Nephron (organoid): ENCODE measurements around the gene EFS.

Source experiments
- H3K27ac Mint-ChIP-seq, 3 experiments: 2 replicates each; pipeline ENCODE4 v1.8.0; 2020; ENCODE audit warnings: mixed read lengths in 3 of 3, mild to moderate bottlenecking in 2 of 3, moderate library complexity in 1 of 3
- H3K27me3 Mint-ChIP-seq: 2 replicates; pipeline ENCODE4 v1.8.0; 2021; ENCODE audit warnings: low read depth, mild to moderate bottlenecking, moderate library complexity, mixed read lengths
- H3K36me3 Mint-ChIP-seq: 2 replicates; pipeline ENCODE4 v1.8.0; 2020; ENCODE audit warnings: low read depth, mixed read lengths
- H3K4me1 Mint-ChIP-seq: 2 replicates; pipeline ENCODE4 v1.8.0; 2020; ENCODE audit warnings: mixed read lengths
- H3K4me3 Mint-ChIP-seq, 3 experiments: 2 replicates each; pipeline ENCODE4 v1.8.0; 2020; ENCODE audit warnings: mild to moderate bottlenecking in 3 of 3, mixed read lengths in 3 of 3, moderate library complexity in 2 of 3
- H3K9me3 Mint-ChIP-seq: 2 replicates; pipeline ENCODE4 v1.8.0; 2020; ENCODE audit warnings: mixed read lengths
- TF ChIP-seq, protein P1 (sequence below), 3 experiments: fragments of 200-600 bp; sonication (generic); IDR thresholded peaks; one replicate each; pipeline ENCODE4 v1.5.0; 2021; ENCODE audit warnings: antibody characterized with exemption in 3 of 3; ENCODE audit not compliant: unreplicated experiment in 3 of 3

EFS gene

DNA sequence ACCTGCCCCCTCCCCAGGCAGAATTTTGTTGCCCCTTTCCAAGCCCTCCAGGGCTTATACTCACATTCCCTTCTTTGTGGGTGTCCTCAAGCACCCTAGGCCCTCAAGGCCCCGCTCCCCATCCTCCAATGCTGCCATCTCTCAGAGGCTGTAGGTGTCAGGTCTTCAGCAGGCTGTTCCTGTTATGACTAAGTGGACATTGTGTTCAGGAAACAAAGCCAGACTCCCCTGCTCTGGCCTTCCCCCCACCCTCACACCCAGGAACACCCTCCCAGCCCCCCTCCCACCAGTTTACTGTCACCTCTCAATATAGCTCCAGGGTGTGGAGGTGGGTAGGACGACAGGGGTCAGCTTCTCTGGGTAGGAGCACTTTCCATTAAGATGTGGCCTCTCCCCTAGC, 44.5 kb upstream of the EFS start:
- no peaks in the 10 kb centered on the region for H3K9me3 Mint-ChIP-seq
- H3K27ac Mint-ChIP-seq: no peak overlapping the region
- no peaks in the 10 kb centered on the region for H3K4me1 Mint-ChIP-seq
- no peak overlapping the region for H3K4me3 Mint-ChIP-seq
- peaks cover 4% of the 10 kb centered on the region for H3K27me3 Mint-ChIP-seq
- no peaks in the 10 kb centered on the region for H3K36me3 Mint-ChIP-seq
- TF ChIP-seq, protein P1, sequence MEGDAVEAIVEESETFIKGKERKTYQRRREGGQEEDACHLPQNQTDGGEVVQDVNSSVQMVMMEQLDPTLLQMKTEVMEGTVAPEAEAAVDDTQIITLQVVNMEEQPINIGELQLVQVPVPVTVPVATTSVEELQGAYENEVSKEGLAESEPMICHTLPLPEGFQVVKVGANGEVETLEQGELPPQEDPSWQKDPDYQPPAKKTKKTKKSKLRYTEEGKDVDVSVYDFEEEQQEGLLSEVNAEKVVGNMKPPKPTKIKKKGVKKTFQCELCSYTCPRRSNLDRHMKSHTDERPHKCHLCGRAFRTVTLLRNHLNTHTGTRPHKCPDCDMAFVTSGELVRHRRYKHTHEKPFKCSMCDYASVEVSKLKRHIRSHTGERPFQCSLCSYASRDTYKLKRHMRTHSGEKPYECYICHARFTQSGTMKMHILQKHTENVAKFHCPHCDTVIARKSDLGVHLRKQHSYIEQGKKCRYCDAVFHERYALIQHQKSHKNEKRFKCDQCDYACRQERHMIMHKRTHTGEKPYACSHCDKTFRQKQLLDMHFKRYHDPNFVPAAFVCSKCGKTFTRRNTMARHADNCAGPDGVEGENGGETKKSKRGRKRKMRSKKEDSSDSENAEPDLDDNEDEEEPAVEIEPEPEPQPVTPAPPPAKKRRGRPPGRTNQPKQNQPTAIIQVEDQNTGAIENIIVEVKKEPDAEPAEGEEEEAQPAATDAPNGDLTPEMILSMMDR (IDR thresholded peaks at IDR 0.05; ENCODE audit: unreplicated experiment in 3 of 3): no peak

DNA sequence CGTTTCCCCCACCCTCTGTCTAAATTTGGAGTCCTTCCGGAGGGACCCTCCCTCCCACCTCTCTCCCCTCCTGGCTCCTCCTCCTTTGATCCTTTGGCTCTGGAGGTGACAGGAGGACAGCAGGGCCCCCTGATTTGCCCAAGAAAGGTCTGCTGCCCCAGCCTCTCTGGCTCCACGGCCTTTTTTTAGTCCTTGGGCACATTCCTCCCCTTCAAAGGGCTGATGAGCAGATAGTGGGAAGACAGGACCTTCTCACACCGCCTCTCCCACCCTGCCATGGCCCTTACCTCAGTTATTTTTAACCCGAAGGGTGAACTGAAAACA, 43.3 kb upstream of the EFS start:
- Mint-ChIP-seq H3K9me3 (no peaks in the 10 kb centered on the region), H3K27ac (no peak overlapping the region), H3K4me3 (no peak overlapping the region), H3K36me3 (no peaks in the 10 kb centered on the region), H3K4me1 (no peaks in the 10 kb centered on the region), H3K27me3 (peaks cover 6% of the 10 kb centered on the region)
- TF ChIP-seq, protein P1 (IDR thresholded peaks at IDR 0.05; ENCODE audit: unreplicated experiment in 3 of 3): no peak

DNA sequence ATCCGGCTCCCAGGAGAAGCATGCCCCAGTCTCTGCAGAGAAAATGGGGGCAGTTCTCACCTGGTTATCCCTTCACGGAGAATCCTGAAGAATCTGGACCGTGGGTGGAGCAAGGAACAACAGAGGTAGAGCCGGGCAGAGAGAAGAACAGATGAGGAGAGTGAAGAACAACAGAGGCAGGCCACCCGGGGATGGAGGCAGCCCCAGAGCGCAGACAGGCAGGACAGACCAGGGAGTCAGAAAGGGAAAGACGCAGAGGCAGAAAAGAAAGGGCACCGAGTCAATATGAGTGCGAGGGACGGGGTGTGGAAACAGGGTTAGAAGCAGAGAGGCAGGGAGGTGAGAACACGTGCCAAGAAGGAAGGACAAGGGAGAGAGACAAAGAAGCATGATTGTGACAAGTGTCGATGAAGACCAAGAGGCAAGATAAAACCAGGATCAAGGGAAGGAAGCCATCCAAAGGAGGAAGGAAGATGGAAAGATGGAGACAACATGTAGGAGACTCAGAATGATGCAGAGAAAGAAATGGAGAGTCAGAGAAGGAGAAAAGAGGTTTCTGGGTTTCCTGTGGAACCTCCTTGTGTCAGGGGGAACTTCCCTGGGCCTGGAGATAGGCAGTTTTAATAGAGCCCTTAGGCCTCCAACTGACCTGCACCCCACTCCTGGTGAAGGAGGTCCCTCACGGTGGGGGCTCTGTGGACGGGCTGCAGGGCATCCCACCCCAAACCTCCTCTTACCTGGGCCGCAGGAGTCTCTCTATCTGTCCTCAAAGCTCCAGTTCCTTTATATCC, 42.7 kb upstream of the EFS start, which contains the start of gene MYH6:
Gene MYH6 (minus strand): TSS at position 758 of the 791 bp plus-strand sequence. CDS start 1,050 bp downstream, outside the sequence.
- TF ChIP-seq, protein P1 (IDR thresholded peaks at IDR 0.05; ENCODE audit: unreplicated experiment in 3 of 3): no peak
- Mint-ChIP-seq H3K4me1 (no peaks in the 10 kb centered on the region), H3K9me3 (no peaks in the 10 kb centered on the region), H3K27ac (no peak within 1 kb of the TSS), H3K27me3 (peaks cover 12% of the 10 kb centered on the region), H3K4me3 (no peak within 1 kb of the TSS), H3K36me3 (no peaks in the 10 kb centered on the region)

DNA sequence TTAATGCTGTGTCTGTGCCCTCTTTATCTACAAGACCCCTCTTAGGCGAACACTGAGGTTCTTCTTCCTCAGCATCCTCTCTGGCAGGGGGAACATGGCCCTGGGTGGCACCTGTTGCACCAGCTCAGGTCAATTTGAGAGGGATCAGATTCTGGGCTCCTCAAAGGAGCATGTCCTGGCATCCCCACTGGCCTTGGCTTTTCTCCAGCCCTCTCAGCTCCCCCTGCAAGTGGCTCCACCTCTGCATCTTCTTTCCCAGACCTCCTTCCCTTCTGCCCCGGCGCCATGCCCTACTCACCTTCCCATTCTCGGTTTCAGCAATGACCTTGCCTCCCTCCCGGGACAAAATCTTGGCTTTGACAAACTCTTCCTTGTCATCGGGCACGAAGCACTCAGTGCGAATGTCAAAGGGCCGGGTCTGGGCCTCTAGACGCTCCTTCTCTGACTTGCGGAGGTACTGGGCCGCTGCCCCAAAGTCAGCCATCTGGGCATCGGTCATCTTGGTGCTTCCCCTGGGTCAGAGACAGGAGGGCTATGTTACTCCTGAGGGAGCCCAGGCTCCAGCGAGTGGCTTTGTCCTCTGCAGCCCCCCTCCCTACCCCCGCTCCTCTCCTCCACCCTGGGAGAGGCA, 41.9 kb upstream of the EFS start:
- Mint-ChIP-seq H3K27me3 (peaks cover 12% of the 10 kb centered on the region), H3K27ac (no peak overlapping the region)

DNA sequence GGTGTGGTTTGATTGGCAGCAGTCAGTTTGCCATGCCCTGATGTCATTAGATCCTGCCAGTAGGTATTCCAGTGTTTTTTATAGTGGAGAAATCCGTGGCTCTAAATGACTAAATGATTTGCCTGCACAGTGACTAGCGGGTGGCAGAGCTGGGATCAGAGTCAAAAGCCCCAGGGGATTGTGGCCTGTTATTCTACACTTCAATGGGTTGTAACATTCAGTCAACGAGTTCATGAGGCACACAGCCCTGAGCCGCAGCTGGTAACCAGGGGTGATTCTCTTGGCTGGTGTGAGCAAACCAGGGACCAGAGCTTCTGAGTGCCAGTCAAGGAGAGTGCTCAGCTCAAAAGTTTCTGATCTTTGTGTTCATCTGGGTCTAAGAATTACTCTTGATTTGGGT, 41.3 kb upstream of the EFS start:
- no peaks in the 10 kb centered on the region for H3K4me1 Mint-ChIP-seq
- no peak overlapping the region for H3K4me3 Mint-ChIP-seq
- H3K27ac Mint-ChIP-seq: no peak overlapping the region
- H3K36me3 Mint-ChIP-seq: no peaks in the 10 kb centered on the region
- TF ChIP-seq, protein P1 (IDR thresholded peaks at IDR 0.05; ENCODE audit: unreplicated experiment in 3 of 3): no peak
- peaks cover 15% of the 10 kb centered on the region for H3K27me3 Mint-ChIP-seq
- H3K9me3 Mint-ChIP-seq: no peaks in the 10 kb centered on the region

More for the DNA sequence above, 41.9 kb upstream of the EFS start:
- Mint-ChIP-seq H3K9me3 (no peaks in the 10 kb centered on the region), H3K4me1 (no peaks in the 10 kb centered on the region), H3K4me3 (no peak overlapping the region), H3K36me3 (no peaks in the 10 kb centered on the region)
- TF ChIP-seq, protein P1 (IDR thresholded peaks at IDR 0.05; ENCODE audit: unreplicated experiment in 3 of 3): no peak
